Measurements from ENCODE around the gene ZBTB40.

DNA sequence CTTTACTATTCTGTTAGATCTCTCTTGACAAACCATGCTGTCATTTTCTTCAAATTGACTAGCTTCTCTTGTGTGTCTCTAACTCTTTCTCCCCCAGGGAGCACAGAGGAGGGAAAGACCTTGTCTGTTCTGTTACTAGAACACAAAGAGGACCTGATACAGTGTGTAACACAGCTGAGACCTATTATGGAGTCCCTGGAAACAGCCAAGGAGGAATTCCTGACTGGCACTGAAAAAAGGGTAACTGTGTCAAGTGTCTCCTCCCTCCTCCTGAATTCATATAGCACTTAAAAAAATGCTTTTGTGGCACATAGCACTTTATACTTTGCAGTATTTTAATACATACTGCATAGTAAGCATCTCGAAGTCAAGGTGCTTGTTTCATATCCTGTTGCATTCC lies 50.6 kb downstream of the ZBTB40 start:
- TF ChIP-seq REST (IDR thresholded peaks at IDR 0.05; ENCODE audit: insufficient read depth in 1 of 2, low read depth in 2 of 2, low read length in 2 of 2), result no peak
- TF ChIP-seq POLR2AphosphoS5 (IDR thresholded peaks at IDR 0.05; ENCODE audit: low read depth, low read length), result no peak
- TF ChIP-seq SIN3A (IDR thresholded peaks at IDR 0.05; ENCODE audit: borderline replicate concordance, insufficient read depth, low read length), result no peak

Data from PFSK-1 (cell line).